GM23338 (cell line): ENCODE results near the gene OCA2.

ENCODE experiments used
- TF ChIP-seq, protein P1 (sequence below), 2 experiments: fragments of 200-600 bp in 1 of 2; sonication (generic) in 1 of 2; conservative IDR thresholded peaks; 2 replicates each; pipeline versions ENCODE4 v1.5.1 to v1.6.1; 2016 to 2017; ENCODE audit warnings: antibody characterized with exemption in 2 of 2, low read depth in 2 of 2, mild to moderate bottlenecking in 2 of 2, moderate library complexity in 1 of 2
- TF ChIP-seq, protein P2 (sequence below): IDR thresholded peaks from one replicate; pipeline ENCODE4 v1.6.1; 2018; ENCODE audit warnings: antibody characterized with exemption; ENCODE audit not compliant: unreplicated experiment

DNA sequence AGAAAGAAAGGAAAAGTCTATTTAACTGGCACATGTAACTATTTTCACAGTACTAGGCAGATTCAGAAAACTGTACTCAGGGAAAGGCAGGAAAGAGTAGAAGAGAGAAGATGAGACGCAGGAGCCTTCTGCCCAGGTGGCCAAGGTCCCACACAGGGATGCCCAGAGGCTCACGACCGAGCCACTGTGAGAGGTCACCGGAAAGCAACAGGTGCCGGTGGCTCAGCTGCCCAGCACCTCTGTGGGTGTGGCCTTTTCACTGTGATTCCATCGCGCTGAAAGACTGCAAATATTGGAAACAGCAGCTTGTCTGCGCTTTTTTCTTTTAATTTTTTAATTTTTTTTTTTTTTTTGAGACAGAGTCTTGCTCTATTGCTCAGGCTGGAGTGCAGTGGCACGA lies 226.8 kb downstream of the OCA2 start:
- TF ChIP-seq, protein P1, sequence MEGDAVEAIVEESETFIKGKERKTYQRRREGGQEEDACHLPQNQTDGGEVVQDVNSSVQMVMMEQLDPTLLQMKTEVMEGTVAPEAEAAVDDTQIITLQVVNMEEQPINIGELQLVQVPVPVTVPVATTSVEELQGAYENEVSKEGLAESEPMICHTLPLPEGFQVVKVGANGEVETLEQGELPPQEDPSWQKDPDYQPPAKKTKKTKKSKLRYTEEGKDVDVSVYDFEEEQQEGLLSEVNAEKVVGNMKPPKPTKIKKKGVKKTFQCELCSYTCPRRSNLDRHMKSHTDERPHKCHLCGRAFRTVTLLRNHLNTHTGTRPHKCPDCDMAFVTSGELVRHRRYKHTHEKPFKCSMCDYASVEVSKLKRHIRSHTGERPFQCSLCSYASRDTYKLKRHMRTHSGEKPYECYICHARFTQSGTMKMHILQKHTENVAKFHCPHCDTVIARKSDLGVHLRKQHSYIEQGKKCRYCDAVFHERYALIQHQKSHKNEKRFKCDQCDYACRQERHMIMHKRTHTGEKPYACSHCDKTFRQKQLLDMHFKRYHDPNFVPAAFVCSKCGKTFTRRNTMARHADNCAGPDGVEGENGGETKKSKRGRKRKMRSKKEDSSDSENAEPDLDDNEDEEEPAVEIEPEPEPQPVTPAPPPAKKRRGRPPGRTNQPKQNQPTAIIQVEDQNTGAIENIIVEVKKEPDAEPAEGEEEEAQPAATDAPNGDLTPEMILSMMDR (conservative IDR thresholded peaks at IDR 0.05; ENCODE audit: low read depth in 2 of 2): no peak
- TF ChIP-seq, protein P2, sequence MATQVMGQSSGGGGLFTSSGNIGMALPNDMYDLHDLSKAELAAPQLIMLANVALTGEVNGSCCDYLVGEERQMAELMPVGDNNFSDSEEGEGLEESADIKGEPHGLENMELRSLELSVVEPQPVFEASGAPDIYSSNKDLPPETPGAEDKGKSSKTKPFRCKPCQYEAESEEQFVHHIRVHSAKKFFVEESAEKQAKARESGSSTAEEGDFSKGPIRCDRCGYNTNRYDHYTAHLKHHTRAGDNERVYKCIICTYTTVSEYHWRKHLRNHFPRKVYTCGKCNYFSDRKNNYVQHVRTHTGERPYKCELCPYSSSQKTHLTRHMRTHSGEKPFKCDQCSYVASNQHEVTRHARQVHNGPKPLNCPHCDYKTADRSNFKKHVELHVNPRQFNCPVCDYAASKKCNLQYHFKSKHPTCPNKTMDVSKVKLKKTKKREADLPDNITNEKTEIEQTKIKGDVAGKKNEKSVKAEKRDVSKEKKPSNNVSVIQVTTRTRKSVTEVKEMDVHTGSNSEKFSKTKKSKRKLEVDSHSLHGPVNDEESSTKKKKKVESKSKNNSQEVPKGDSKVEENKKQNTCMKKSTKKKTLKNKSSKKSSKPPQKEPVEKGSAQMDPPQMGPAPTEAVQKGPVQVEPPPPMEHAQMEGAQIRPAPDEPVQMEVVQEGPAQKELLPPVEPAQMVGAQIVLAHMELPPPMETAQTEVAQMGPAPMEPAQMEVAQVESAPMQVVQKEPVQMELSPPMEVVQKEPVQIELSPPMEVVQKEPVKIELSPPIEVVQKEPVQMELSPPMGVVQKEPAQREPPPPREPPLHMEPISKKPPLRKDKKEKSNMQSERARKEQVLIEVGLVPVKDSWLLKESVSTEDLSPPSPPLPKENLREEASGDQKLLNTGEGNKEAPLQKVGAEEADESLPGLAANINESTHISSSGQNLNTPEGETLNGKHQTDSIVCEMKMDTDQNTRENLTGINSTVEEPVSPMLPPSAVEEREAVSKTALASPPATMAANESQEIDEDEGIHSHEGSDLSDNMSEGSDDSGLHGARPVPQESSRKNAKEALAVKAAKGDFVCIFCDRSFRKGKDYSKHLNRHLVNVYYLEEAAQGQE: no peak
